ENCODE measurements around the gene ZBTB22. TPM values are rescaled to one million over a fixed set of nuclear protein-coding genes. Genes with fewer than 3 reads are reported as not detected.

Gene ZBTB22
- total RNA-seq, 1 donor from 2014 or later: 14.3 TPM

- DNase-seq: no peak
- intact Hi-C loops (cut with micrococcal nuclease): no loop called here
- Mint-ChIP-seq H3K9me3 (no peaks in the 10 kb centered on the region), H3K36me3 (ENCODE audit: low read depth) (peaks cover 63% of the 10 kb centered on the region), H3K4me1 (peaks cover 28% of the 10 kb centered on the region), H3K27ac (no peak overlapping the region), H3K4me3 (no peak overlapping the region), H3K27me3 (no peaks in the 10 kb centered on the region)
Observed at GRCh38 chr6:33305052-33305451, 12.5 kb downstream of the ZBTB22 start.

GRCh38 chr6:33304216-33304615 is 13.3 kb downstream of the ZBTB22 start:
- Mint-ChIP-seq H3K4me3 (no peak overlapping the region), H3K36me3 (ENCODE audit: low read depth) (peaks cover 69% of the 10 kb centered on the region), H3K4me1 (peaks cover 35% of the 10 kb centered on the region), H3K27ac (no peak overlapping the region), H3K27me3 (no peaks in the 10 kb centered on the region), H3K9me3 (no peaks in the 10 kb centered on the region)
- no peak for DNase-seq
- intact Hi-C loops (cut with micrococcal nuclease): no loop called here

GRCh38 chr6:33301877-33302276 is 15.7 kb downstream of the ZBTB22 start:
- H3K9me3 Mint-ChIP-seq: no peaks in the 10 kb centered on the region
- intact Hi-C loops (cut with micrococcal nuclease): no loop called here
- H3K4me3 Mint-ChIP-seq: no peak overlapping the region
- no peak for DNase-seq
- H3K27me3 Mint-ChIP-seq: peaks cover 2% of the 10 kb centered on the region
- H3K27ac Mint-ChIP-seq: no peak overlapping the region
- peaks cover 56% of the 10 kb centered on the region for H3K36me3 Mint-ChIP-seq (ENCODE audit: low read depth)
- H3K4me1 Mint-ChIP-seq: peaks cover 38% of the 10 kb centered on the region

GRCh38 chr6:33299237-33299944 is 18.2 kb downstream of the ZBTB22 start:
- DNase-seq: peak; percentile 98
- H3K27me3 Mint-ChIP-seq: peaks cover 2% of the 10 kb centered on the region
- peak overlapping the region; percentile 94 for H3K4me3 Mint-ChIP-seq
- intact Hi-C loops (cut with micrococcal nuclease): loop anchor here (1.0 to 10.0 kb wide), 11 partner anchors 10 to 1105 kb away; partner anchors contain the start of genes B3GALT4, GPSM3, PBX2 and PFDN6
- H3K9me3 Mint-ChIP-seq: no peaks in the 10 kb centered on the region
- H3K36me3 Mint-ChIP-seq (ENCODE audit: low read depth): peaks cover 46% of the 10 kb centered on the region
- H3K27ac Mint-ChIP-seq: peak overlapping the region; percentile 99
- H3K4me1 Mint-ChIP-seq: peaks cover 28% of the 10 kb centered on the region

- intact Hi-C loops (cut with micrococcal nuclease): loop anchor here (1.0 to 10.0 kb wide), 11 partner anchors 10 to 1104 kb away; partner anchors contain the start of genes B3GALT4, GPSM3, PBX2 and PFDN6
- peak; percentile 90 for DNase-seq
- Mint-ChIP-seq H3K27ac (peak within 1 kb of the TSS; percentile 99), H3K9me3 (no peaks in the 10 kb centered on the region), H3K36me3 (ENCODE audit: low read depth) (peaks cover 47% of the 10 kb centered on the region), H3K4me3 (peak within 1 kb of the TSS; percentile 94), H3K4me1 (peaks cover 26% of the 10 kb centered on the region), H3K27me3 (peaks cover 2% of the 10 kb centered on the region)
Observed at GRCh38 chr6:33298773-33299236, 18.7 kb downstream of the ZBTB22 start, which contains the start of gene RGL2. TSS of gene RGL2 (minus strand) at chr6:33298942. CDS start at chr6:33298610, 332 bp downstream.

- Mint-ChIP-seq H3K27ac (peak overlapping the region; percentile 99), H3K27me3 (peaks cover 2% of the 10 kb centered on the region), H3K4me3 (peak overlapping the region; percentile 94), H3K36me3 (ENCODE audit: low read depth) (peaks cover 42% of the 10 kb centered on the region), H3K9me3 (no peaks in the 10 kb centered on the region), H3K4me1 (peaks cover 23% of the 10 kb centered on the region)
- intact Hi-C loops (cut with micrococcal nuclease): loop anchor here (2.0 to 10.0 kb wide), 3 partner anchors 113 to 1103 kb away; partner anchors contain the start of genes GPSM3, PBX2 and PHF1
- peak; percentile 93 for DNase-seq
Observed at GRCh38 chr6:33297956-33298772, 19.4 kb downstream of the ZBTB22 start.

- peak; percentile 68 for DNase-seq
- H3K27me3 Mint-ChIP-seq: peaks cover 2% of the 10 kb centered on the region
- H3K4me3 Mint-ChIP-seq: peak overlapping the region; percentile 65
- H3K4me1 Mint-ChIP-seq: peaks cover 23% of the 10 kb centered on the region
- H3K27ac Mint-ChIP-seq: peak overlapping the region; percentile 60
- H3K36me3 Mint-ChIP-seq (ENCODE audit: low read depth): peaks cover 43% of the 10 kb centered on the region
- intact Hi-C loops (cut with micrococcal nuclease): loop anchor here (5.0 to 10.0 kb wide), 2 partner anchors 130 to 1103 kb away; partner anchors contain the start of genes GPSM3 and PBX2
- H3K9me3 Mint-ChIP-seq: no peaks in the 10 kb centered on the region
Observed at GRCh38 chr6:33297406-33297955, 20.1 kb downstream of the ZBTB22 start.

GRCh38 chr6:33296797-33297405 is 20.6 kb downstream of the ZBTB22 start:
- DNase-seq: peak; percentile 58
- Mint-ChIP-seq H3K36me3 (ENCODE audit: low read depth) (peaks cover 45% of the 10 kb centered on the region), H3K4me1 (peaks cover 23% of the 10 kb centered on the region), H3K9me3 (no peaks in the 10 kb centered on the region), H3K4me3 (peak overlapping the region; percentile 65), H3K27ac (no peak overlapping the region), H3K27me3 (peaks cover 2% of the 10 kb centered on the region)
- intact Hi-C loops (cut with micrococcal nuclease): loop anchor here (5.0 to 10.0 kb wide), 2 partner anchors 130 to 1102 kb away; partner anchors contain the start of genes GPSM3 and PBX2

- H3K27ac Mint-ChIP-seq: peak overlapping the region; percentile 6
- peaks cover 2% of the 10 kb centered on the region for H3K27me3 Mint-ChIP-seq
- peaks cover 22% of the 10 kb centered on the region for H3K4me1 Mint-ChIP-seq
- H3K4me3 Mint-ChIP-seq: no peak overlapping the region
- intact Hi-C loops (cut with micrococcal nuclease): loop anchor here (5.0 to 10.0 kb wide), 2 partner anchors 132 to 1101 kb away; partner anchors contain the start of genes GPSM3 and PBX2
- no peak for DNase-seq
- no peaks in the 10 kb centered on the region for H3K9me3 Mint-ChIP-seq
- H3K36me3 Mint-ChIP-seq (ENCODE audit: low read depth): peaks cover 45% of the 10 kb centered on the region
Observed at GRCh38 chr6:33295621-33296369, 21.7 kb downstream of the ZBTB22 start.

- intact Hi-C loops (cut with micrococcal nuclease): loop anchor here (10.0 kb wide), 1 partner anchor 1099 kb away; the partner anchor contains the start of genes GPSM3 and PBX2
- peaks cover 2% of the 10 kb centered on the region for H3K27me3 Mint-ChIP-seq
- H3K4me3 Mint-ChIP-seq: no peak overlapping the region
- no peak for DNase-seq
- no peaks in the 10 kb centered on the region for H3K9me3 Mint-ChIP-seq
- peaks cover 43% of the 10 kb centered on the region for H3K36me3 Mint-ChIP-seq (ENCODE audit: low read depth)
- H3K4me1 Mint-ChIP-seq: peaks cover 20% of the 10 kb centered on the region
- H3K27ac Mint-ChIP-seq: no peak overlapping the region
Observed at GRCh38 chr6:33294086-33294823, 23.3 kb downstream of the ZBTB22 start.

- no peak overlapping the region for H3K27ac Mint-ChIP-seq
Observed at GRCh38 chr6:33292996-33293682, 24.4 kb downstream of the ZBTB22 start.

More at GRCh38 chr6:33292996-33293682, 24.4 kb downstream of the ZBTB22 start:
- peaks cover 25% of the 10 kb centered on the region for H3K4me1 Mint-ChIP-seq
- peaks cover 2% of the 10 kb centered on the region for H3K27me3 Mint-ChIP-seq
- H3K36me3 Mint-ChIP-seq (ENCODE audit: low read depth): peaks cover 50% of the 10 kb centered on the region
- DNase-seq: no peak
- H3K9me3 Mint-ChIP-seq: no peaks in the 10 kb centered on the region
- no peak overlapping the region for H3K4me3 Mint-ChIP-seq
- intact Hi-C loops (cut with micrococcal nuclease): loop anchor here (10.0 kb wide), 1 partner anchor 1098 kb away; the partner anchor contains the start of genes GPSM3 and PBX2
